Right lobe of liver (tissue), 6 donors: ENCODE results near the gene FIBP. TPM values are rescaled to one million over a fixed set of nuclear protein-coding genes. Genes with fewer than 3 reads are reported as not detected.
A peak's percentile ranks its signal among the peaks of the same experiment; 100 is the strongest.

Experiments
- ATAC-seq, 4 donors: fragments of 200-7000 bp; cut with Tn5 transposase; one replicate each; pipeline ENCODE4 v1.9.1; 2020; ENCODE audit warnings: mild to moderate bottlenecking in 4 of 4, moderate library complexity in 4 of 4
- DNase-seq, 3 donors: peaks; one replicate each; pipeline ENCODE4 v3.0.0-alpha.2; 2020
- H3K27ac ChIP-seq, 3 donors: fragments of 200-600 bp; one replicate each; pipeline ENCODE4 v1.8.0; 2022
- H3K27me3 ChIP-seq, 2 donors: fragments of 200-600 bp; one replicate each; pipeline ENCODE4 v1.8.0; 2022
- H3K36me3 ChIP-seq, 4 donors: fragments of 200-600 bp; sonication (generic) in 1 of 4; one replicate each; pipeline versions ENCODE4 v1.5.1 to v1.8.0; 2017 to 2022; ENCODE audit warnings: control low read depth in 1 of 4
- H3K4me1 ChIP-seq, 4 donors: fragments of 200-600 bp; sonication (generic) in 1 of 4; one replicate each; pipeline versions ENCODE4 v1.5.1 to v1.8.0; 2017 to 2022; ENCODE audit warnings: control low read depth in 1 of 4
- H3K4me3 ChIP-seq, 3 donors: fragments of 200-600 bp; one replicate each; pipeline ENCODE4 v1.8.0; 2022
- H3K9me3 ChIP-seq, 4 donors: fragments of 200-600 bp; sonication (generic) in 1 of 4; one replicate each; pipeline versions ENCODE4 v1.5.1 to v1.8.0; 2017 to 2022; ENCODE audit warnings: control low read depth in 1 of 4
- POLR2A ChIP-seq: fragments of 450-650 bp; IDR thresholded peaks from one replicate; pipeline ENCODE4 v1.6.1; 2017; ENCODE audit warnings: antibody characterized with exemption, mild to moderate bottlenecking
- WGBS: methylation state at CpG from one replicate; pipeline ENCODE4 v1.1.6; 2018; ENCODE audit warnings: low coverage, low lambda C conversion rate; ENCODE audit not compliant: insufficient coverage; ENCODE audit errors: missing lambda C conversion rate; 5-methylcytosine and 5-hydroxymethylcytosine counted together
- intact Hi-C, 2 donors: fragments of 100-400 bp; cut with DNase I; formaldehyde crosslinking; loops; one replicate each; pipeline versions ENCODE4 v1.11.2 to v1.14.1; 2022
- total RNA-seq, 6 experiments: library from RNA; depleted of rRNA in 2 of 6; stranded (reverse); fragments of >200 nt in 2 of 6; fragmentation: NEBNext Ultra II Directional in 3 of 6; extraction: Animal tissue kit (Norgen Biotek cat#: 25700) in 3 of 6; gene quantifications; one replicate each; pipeline versions ENCODE4 v1.1.0 to v1.2.4, GENCODE V29; 2016 to 2023
- TF ChIP-seq, protein P1 (sequence below), 4 donors: fragments of 200-600 bp in 3 of 4; fragments of 450-650 bp in 1 of 4; IDR thresholded peaks; one replicate each; pipeline versions ENCODE4 v1.5.1 to v1.8.0; 2016 to 2022; ENCODE audit warnings: antibody characterized with exemption in 4 of 4, mild to moderate bottlenecking in 2 of 4
- donor health status: DM: no; HTN: yes; CAD: no.
- donor health status: DM: no; HTN: no; CAD: no.
- donor health status: DM: no; HTN: no; CAD: no.
- donor health status: DM: no; HTN: yes; CAD: no.
- donor health status: DM: no; HTN: yes; CAD: no.

FIBP gene
- total RNA-seq, 6 experiments from 2014 or later = 19.4 to 66.1 (median 23.3) TPM

DNA sequence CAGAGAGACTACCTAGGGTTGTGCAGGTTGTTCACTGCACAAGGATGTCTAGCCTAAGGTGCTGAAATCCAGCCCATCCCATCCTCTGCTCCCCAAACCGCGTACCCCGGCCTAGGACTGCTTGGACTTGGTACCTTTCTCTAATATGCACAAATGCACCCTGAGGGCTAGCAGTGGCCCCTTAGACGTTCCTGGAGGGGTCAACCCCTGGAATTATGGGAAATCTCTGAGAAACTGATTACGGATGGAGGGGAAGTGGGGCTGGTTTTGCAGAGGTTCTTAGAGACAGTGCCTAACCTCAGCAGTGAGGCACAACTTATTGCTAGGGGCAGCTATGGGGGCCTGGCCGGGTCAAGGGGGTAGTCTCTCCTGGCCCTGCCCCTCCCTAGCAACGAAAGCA, 28.1 kb upstream of the FIBP start:
- TF ChIP-seq POLR2A = no peak
- TF ChIP-seq, protein P1, sequence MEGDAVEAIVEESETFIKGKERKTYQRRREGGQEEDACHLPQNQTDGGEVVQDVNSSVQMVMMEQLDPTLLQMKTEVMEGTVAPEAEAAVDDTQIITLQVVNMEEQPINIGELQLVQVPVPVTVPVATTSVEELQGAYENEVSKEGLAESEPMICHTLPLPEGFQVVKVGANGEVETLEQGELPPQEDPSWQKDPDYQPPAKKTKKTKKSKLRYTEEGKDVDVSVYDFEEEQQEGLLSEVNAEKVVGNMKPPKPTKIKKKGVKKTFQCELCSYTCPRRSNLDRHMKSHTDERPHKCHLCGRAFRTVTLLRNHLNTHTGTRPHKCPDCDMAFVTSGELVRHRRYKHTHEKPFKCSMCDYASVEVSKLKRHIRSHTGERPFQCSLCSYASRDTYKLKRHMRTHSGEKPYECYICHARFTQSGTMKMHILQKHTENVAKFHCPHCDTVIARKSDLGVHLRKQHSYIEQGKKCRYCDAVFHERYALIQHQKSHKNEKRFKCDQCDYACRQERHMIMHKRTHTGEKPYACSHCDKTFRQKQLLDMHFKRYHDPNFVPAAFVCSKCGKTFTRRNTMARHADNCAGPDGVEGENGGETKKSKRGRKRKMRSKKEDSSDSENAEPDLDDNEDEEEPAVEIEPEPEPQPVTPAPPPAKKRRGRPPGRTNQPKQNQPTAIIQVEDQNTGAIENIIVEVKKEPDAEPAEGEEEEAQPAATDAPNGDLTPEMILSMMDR (IDR thresholded peaks at IDR 0.05) = no peak
- intact Hi-C loops = no loop called here
- H3K4me1 ChIP-seq = peaks cover 0 to 21% (median 9%) of the 10 kb centered on the region in 4 donors

DNA sequence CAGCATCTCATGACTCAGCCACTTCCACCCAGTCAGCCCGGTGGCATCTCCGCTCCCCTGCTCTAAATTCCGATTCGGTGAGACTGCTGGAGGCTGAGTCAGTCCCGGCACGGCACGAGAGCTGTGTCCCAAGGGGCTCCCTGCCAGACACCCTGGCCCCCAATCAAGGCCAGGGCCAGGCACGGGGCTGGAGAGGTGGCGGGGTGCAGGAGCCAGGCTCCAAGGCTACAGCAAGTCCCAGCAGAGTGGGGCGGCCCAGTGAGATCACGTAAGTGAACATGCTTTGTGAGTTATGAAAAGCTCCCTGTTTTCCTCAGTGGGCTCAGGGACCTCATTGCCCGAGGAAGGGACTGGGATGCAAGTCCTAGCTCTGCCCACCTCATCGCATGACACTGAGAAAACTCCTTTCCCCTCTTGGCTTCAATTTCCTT, 27.6 kb upstream of the FIBP start:
- WGBS = 40% methylated on average over 2 of the region's 13 CpGs
- DNase-seq (peak in 1 of 3 donors; percentile 56), ATAC-seq (peak in 1 of 4 donors; percentile 16)
- H3K36me3 ChIP-seq = no peaks in the 10 kb centered on the region
- peak overlapping the region in 1 of 3 donors; percentile 43 for H3K27ac ChIP-seq
- no peaks in the 10 kb centered on the region for H3K9me3 ChIP-seq
- TF ChIP-seq, protein P1 (IDR thresholded peaks at IDR 0.05) = no peak
- TF ChIP-seq POLR2A = no peak
- H3K4me1 ChIP-seq = peaks cover 0 to 21% (median 8%) of the 10 kb centered on the region in 4 donors
- H3K4me3 ChIP-seq = no peak overlapping the region
- intact Hi-C loops = no loop called here
- H3K27me3 ChIP-seq = no peaks in the 10 kb centered on the region

More for the DNA sequence above, 28.1 kb upstream of the FIBP start:
- no peaks in the 10 kb centered on the region for H3K36me3 ChIP-seq
- no peak overlapping the region for H3K4me3 ChIP-seq
- peak overlapping the region in 1 of 3 donors; percentile 43 for H3K27ac ChIP-seq
- no peaks in the 10 kb centered on the region for H3K9me3 ChIP-seq
- DNase-seq (no peak), ATAC-seq (no peak)
- WGBS = 60% methylated on average over 5 of the region's 7 CpGs
- H3K27me3 ChIP-seq = no peaks in the 10 kb centered on the region

GRCh38 chr11:65915101-65915820, 27.0 kb upstream of the FIBP start:
- no peaks in the 10 kb centered on the region for H3K36me3 ChIP-seq
- DNase-seq (no peak), ATAC-seq (no peak)
- peak overlapping the region in 1 of 3 donors; percentile 43 for H3K27ac ChIP-seq
- intact Hi-C loops = no loop called here
- 70% methylated on average over 8 of the region's 10 CpGs for WGBS
- H3K9me3 ChIP-seq = no peaks in the 10 kb centered on the region
- H3K4me3 ChIP-seq = no peak overlapping the region
- no peaks in the 10 kb centered on the region for H3K27me3 ChIP-seq
- TF ChIP-seq, protein P1 (IDR thresholded peaks at IDR 0.05) = no peak
- no peak for TF ChIP-seq POLR2A
- H3K4me1 ChIP-seq = peaks cover 0 to 17% (median 6%) of the 10 kb centered on the region in 4 donors

DNA sequence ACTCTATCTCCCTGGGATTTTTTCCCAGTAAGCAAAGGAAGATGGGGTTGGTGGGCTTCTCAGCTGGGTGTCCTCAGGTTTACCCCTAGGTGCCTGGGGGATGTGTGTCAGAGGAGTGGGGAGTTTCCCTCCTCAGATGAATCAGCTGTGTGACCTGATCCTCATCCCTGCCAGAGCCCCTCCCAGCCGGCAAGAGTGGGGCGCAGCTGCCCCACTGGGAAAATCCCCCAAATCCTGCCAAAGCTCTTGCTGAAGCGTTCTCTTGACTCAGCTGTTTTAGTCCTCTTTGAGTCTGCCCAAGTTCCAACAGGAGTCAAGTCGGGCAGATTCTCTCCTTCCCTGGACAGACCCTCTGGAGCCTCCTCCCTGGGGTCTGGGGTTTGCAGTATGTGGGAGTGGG, 24.6 kb upstream of the FIBP start:
- ATAC-seq (no peak), DNase-seq (no peak)
- no peak overlapping the region for H3K27ac ChIP-seq
- H3K4me3 ChIP-seq = no peak overlapping the region
- no peaks in the 10 kb centered on the region for H3K36me3 ChIP-seq
- WGBS = 40% methylated on average over 1 of the region's 4 CpGs
- TF ChIP-seq, protein P1 (IDR thresholded peaks at IDR 0.05) = no peak
- TF ChIP-seq POLR2A = no peak
- H3K4me1 ChIP-seq = peaks cover 0 to 8% (median 2%) of the 10 kb centered on the region in 4 donors
- no peaks in the 10 kb centered on the region for H3K27me3 ChIP-seq
- intact Hi-C loops = no loop called here
- no peaks in the 10 kb centered on the region for H3K9me3 ChIP-seq
